ENCODE results near the gene CD82.

DNA sequence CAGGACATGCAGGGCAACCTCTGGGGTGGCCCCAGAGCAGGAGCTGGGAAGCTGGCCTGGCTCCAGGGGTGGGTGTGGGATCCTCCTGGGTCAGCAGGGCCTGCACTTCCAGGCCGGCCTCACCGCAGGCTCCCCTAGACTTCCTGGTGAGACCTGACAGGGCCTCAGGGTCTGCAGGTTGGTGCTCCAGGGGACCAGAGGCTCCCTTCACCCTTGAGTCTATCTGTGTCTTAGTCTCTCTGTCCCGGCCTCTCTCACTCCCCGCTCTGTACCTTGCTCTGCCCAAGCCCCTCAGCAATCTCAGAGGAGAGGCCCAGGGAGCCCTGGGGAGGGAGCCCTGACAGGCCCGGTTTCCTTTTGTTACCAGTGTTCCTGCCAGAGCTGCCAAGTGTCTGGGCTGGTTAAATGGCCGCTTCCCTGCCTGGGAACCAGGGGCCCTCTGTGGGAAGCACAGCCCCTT lies 13.9 kb downstream of the CD82 start:
- TF ChIP-seq, protein P1, sequence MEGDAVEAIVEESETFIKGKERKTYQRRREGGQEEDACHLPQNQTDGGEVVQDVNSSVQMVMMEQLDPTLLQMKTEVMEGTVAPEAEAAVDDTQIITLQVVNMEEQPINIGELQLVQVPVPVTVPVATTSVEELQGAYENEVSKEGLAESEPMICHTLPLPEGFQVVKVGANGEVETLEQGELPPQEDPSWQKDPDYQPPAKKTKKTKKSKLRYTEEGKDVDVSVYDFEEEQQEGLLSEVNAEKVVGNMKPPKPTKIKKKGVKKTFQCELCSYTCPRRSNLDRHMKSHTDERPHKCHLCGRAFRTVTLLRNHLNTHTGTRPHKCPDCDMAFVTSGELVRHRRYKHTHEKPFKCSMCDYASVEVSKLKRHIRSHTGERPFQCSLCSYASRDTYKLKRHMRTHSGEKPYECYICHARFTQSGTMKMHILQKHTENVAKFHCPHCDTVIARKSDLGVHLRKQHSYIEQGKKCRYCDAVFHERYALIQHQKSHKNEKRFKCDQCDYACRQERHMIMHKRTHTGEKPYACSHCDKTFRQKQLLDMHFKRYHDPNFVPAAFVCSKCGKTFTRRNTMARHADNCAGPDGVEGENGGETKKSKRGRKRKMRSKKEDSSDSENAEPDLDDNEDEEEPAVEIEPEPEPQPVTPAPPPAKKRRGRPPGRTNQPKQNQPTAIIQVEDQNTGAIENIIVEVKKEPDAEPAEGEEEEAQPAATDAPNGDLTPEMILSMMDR (IDR thresholded peaks at IDR 0.05; ENCODE audit: poor library complexity, severe bottlenecking): no peak
- no peak for TF ChIP-seq TAF1 (IDR thresholded peaks at IDR 0.05; ENCODE audit: low read depth)
- TF ChIP-seq, protein P2, sequence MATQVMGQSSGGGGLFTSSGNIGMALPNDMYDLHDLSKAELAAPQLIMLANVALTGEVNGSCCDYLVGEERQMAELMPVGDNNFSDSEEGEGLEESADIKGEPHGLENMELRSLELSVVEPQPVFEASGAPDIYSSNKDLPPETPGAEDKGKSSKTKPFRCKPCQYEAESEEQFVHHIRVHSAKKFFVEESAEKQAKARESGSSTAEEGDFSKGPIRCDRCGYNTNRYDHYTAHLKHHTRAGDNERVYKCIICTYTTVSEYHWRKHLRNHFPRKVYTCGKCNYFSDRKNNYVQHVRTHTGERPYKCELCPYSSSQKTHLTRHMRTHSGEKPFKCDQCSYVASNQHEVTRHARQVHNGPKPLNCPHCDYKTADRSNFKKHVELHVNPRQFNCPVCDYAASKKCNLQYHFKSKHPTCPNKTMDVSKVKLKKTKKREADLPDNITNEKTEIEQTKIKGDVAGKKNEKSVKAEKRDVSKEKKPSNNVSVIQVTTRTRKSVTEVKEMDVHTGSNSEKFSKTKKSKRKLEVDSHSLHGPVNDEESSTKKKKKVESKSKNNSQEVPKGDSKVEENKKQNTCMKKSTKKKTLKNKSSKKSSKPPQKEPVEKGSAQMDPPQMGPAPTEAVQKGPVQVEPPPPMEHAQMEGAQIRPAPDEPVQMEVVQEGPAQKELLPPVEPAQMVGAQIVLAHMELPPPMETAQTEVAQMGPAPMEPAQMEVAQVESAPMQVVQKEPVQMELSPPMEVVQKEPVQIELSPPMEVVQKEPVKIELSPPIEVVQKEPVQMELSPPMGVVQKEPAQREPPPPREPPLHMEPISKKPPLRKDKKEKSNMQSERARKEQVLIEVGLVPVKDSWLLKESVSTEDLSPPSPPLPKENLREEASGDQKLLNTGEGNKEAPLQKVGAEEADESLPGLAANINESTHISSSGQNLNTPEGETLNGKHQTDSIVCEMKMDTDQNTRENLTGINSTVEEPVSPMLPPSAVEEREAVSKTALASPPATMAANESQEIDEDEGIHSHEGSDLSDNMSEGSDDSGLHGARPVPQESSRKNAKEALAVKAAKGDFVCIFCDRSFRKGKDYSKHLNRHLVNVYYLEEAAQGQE (IDR thresholded peaks at IDR 0.05; ENCODE audit: borderline replicate concordance): no peak
- no peak for TF ChIP-seq MXI1 (conservative IDR thresholded peaks at IDR 0.05; ENCODE audit: poor library complexity, severe bottlenecking)
- no peak for TF ChIP-seq EP300 (conservative IDR thresholded peaks at IDR 0.05; ENCODE audit: poor library complexity, severe bottlenecking)
- no peak for TF ChIP-seq RAD21 (conservative IDR thresholded peaks at IDR 0.05)
- TF ChIP-seq SMC3 (conservative IDR thresholded peaks at IDR 0.05; ENCODE audit: poor library complexity): no peak
- TF ChIP-seq POLR2AphosphoS5 (IDR thresholded peaks at IDR 0.05): no peak
- no peak for TF ChIP-seq EZH2 (IDR thresholded peaks at IDR 0.05; ENCODE audit: borderline replicate concordance, insufficient read depth, low read length, poor library complexity, severe bottlenecking)

All from neural cell (in vitro differentiated cells).